CD4-positive, alpha-beta memory T cell (primary cell): ENCODE results near the gene SLC6A6. TPM values are rescaled to one million over a fixed set of nuclear protein-coding genes. Genes with fewer than 3 reads are reported as not detected.

ENCODE experiments used
- CTCF ChIA-PET: fragments of 350-600 bp; sonication (Branson Sonifier 250); formaldehyde crosslinking; loops from one replicate; lab custom pipeline; 2021; ENCODE audit warnings: inconsistent platforms; ENCODE audit not compliant: partially characterized antibody; lab: Charles Lee
- POLR2A ChIA-PET: fragments of 350-600 bp; sonication (Branson Sonifier 250); formaldehyde crosslinking; loops from one replicate; lab custom pipeline; 2021; ENCODE audit not compliant: partially characterized antibody; lab: Charles Lee
- DNase-seq, 5 donors: peaks; one replicate each; pipeline versions ENCODE4 v3.0.0 to v3.0.0-alpha.2; 2020 to 2022; ENCODE audit warnings: mixed read lengths in 1 of 5
- H3K27ac ChIP-seq: one replicate; pipeline ENCODE4 v1.7.0; 2013; ENCODE audit warnings: low read depth, low read length
- H3K27me3 ChIP-seq: 2 replicates; pipeline ENCODE4 v1.7.0; 2013; ENCODE audit warnings: mild to moderate bottlenecking, low read length, moderate library complexity; ENCODE audit not compliant: insufficient read depth
- H3K36me3 ChIP-seq: 2 replicates; pipeline ENCODE4 v1.7.0; 2013; ENCODE audit warnings: mild to moderate bottlenecking, low read length, moderate library complexity; ENCODE audit not compliant: insufficient read depth
- H3K4me1 ChIP-seq: 2 replicates; pipeline ENCODE4 v1.7.0; 2013; ENCODE audit warnings: mild to moderate bottlenecking, low read length, moderate library complexity; ENCODE audit not compliant: insufficient read depth
- H3K4me3 ChIP-seq, 2 donors: one replicate each; pipeline ENCODE4 v1.7.0; 2013; ENCODE audit warnings: low read length in 2 of 2, mild to moderate bottlenecking in 1 of 2
- H3K9me3 ChIP-seq, 2 donors: one replicate each; pipeline ENCODE4 v1.7.0; 2013; ENCODE audit warnings: low read length in 2 of 2, control low read depth in 1 of 2; ENCODE audit not compliant: control insufficient read depth in 1 of 2
- H3K27ac Mint-ChIP-seq, 7 donors: one replicate each; pipeline ENCODE4 v1.8.0; 2020 to 2021; ENCODE audit warnings: mixed read lengths in 7 of 7, mild to moderate bottlenecking in 6 of 7, inconsistent platforms in 3 of 7, moderate library complexity in 3 of 7
- H3K27me3 Mint-ChIP-seq, 2 donors: one replicate each; pipeline ENCODE4 v1.8.0; 2020 to 2021; ENCODE audit warnings: mixed read lengths in 2 of 2
- H3K36me3 Mint-ChIP-seq, 2 donors: one replicate each; pipeline ENCODE4 v1.8.0; 2020 to 2021; ENCODE audit warnings: mixed read lengths in 2 of 2, inconsistent platforms in 1 of 2, mild to moderate bottlenecking in 1 of 2
- H3K4me1 Mint-ChIP-seq, 4 donors: one replicate each; pipeline ENCODE4 v1.8.0; 2020 to 2021; ENCODE audit warnings: mixed read lengths in 4 of 4, mild to moderate bottlenecking in 1 of 4
- H3K4me3 Mint-ChIP-seq, 8 donors: one replicate each; pipeline ENCODE4 v1.8.0; 2020 to 2021; ENCODE audit warnings: mixed read lengths in 8 of 8, mild to moderate bottlenecking in 7 of 8, moderate library complexity in 6 of 8, inconsistent platforms in 3 of 8
- H3K9me3 Mint-ChIP-seq, 8 donors: one replicate each; pipeline ENCODE4 v1.8.0; 2020 to 2021; ENCODE audit warnings: mixed read lengths in 8 of 8, mild to moderate bottlenecking in 5 of 8, inconsistent platforms in 3 of 8, moderate library complexity in 1 of 8
- intact Hi-C: fragments of 100-400 bp; cut with micrococcal nuclease; formaldehyde crosslinking; loops from one replicate; pipeline ENCODE4 v1.15.1; 2023
- polyA plus RNA-seq, 2 donors: library from polyadenylated mRNA; unstranded; fragments of 300-500 nt; fragmentation: Illumina TruSeq; gene quantifications; one replicate each; pipeline ENCODE4 v1.2.3, GENCODE V29; 2021
- total RNA-seq, 2 experiments: library from RNA; stranded (reverse); gene quantifications; one replicate each; pipeline ENCODE4 v1.2.3, GENCODE V29; 2021

SLC6A6 gene
- total and polyA plus RNA-seq, 4 experiments from 2014 or later = 3.8 to 51.8 (median 29.7) TPM

- no peaks in the 10 kb centered on the region for H3K27me3 Mint-ChIP-seq
- no peak overlapping the region for H3K27ac ChIP-seq
- ChIA-PET POLR2A (no interaction called here), CTCF (interaction anchor here (0.9 kb wide), 1 partner anchor 105 kb away, joined by 3 read pairs; no protein-coding TSS in a partner anchor)
- no peaks in the 10 kb centered on the region for H3K36me3 ChIP-seq
- no peaks in the 10 kb centered on the region for H3K4me1 ChIP-seq
- H3K9me3 Mint-ChIP-seq = no peaks in the 10 kb centered on the region
- H3K36me3 Mint-ChIP-seq = no peaks in the 10 kb centered on the region
- H3K9me3 ChIP-seq = no peaks in the 10 kb centered on the region
- intact Hi-C loops = no loop called here
- H3K27ac Mint-ChIP-seq = no peak overlapping the region
- no peak overlapping the region for H3K4me3 ChIP-seq
- no peaks in the 10 kb centered on the region for H3K27me3 ChIP-seq
- no peak for DNase-seq
- H3K4me1 Mint-ChIP-seq = no peaks in the 10 kb centered on the region
- H3K4me3 Mint-ChIP-seq = no peak overlapping the region
Observed at GRCh38 chr3:14362890-14363289, 39.5 kb upstream of the SLC6A6 start.

- no peaks in the 10 kb centered on the region for H3K4me1 Mint-ChIP-seq
- H3K27ac ChIP-seq = no peak overlapping the region
- no peaks in the 10 kb centered on the region for H3K27me3 Mint-ChIP-seq
- H3K36me3 Mint-ChIP-seq = no peaks in the 10 kb centered on the region
- no peaks in the 10 kb centered on the region for H3K27me3 ChIP-seq
- ChIA-PET POLR2A (no interaction called here), CTCF (no interaction called here)
- intact Hi-C loops = no loop called here
- H3K4me3 Mint-ChIP-seq = peak overlapping the region in 1 of 8 donors; percentile 4
- no peaks in the 10 kb centered on the region for H3K4me1 ChIP-seq
- no peaks in the 10 kb centered on the region for H3K36me3 ChIP-seq
- DNase-seq = no peak
- H3K9me3 Mint-ChIP-seq = no peaks in the 10 kb centered on the region
- H3K9me3 ChIP-seq = no peaks in the 10 kb centered on the region
- peak overlapping the region in 2 of 7 donors; percentile 3 to 34 for H3K27ac Mint-ChIP-seq
- H3K4me3 ChIP-seq = no peak overlapping the region
Observed at GRCh38 chr3:14363379-14363778, 39.0 kb upstream of the SLC6A6 start.

GRCh38 chr3:14363991-14364390 is 38.4 kb upstream of the SLC6A6 start:
- no peaks in the 10 kb centered on the region for H3K36me3 Mint-ChIP-seq
- no peaks in the 10 kb centered on the region for H3K9me3 ChIP-seq
- CTCF ChIA-PET = no interaction called here
- no peak overlapping the region for H3K27ac Mint-ChIP-seq
- H3K27me3 ChIP-seq = no peaks in the 10 kb centered on the region
- no peaks in the 10 kb centered on the region for H3K36me3 ChIP-seq
- POLR2A ChIA-PET = no interaction called here
- H3K27ac ChIP-seq = no peak overlapping the region
- H3K9me3 Mint-ChIP-seq = no peaks in the 10 kb centered on the region
- H3K4me1 ChIP-seq = no peaks in the 10 kb centered on the region
- H3K4me3 Mint-ChIP-seq = no peak overlapping the region
- no peaks in the 10 kb centered on the region for H3K4me1 Mint-ChIP-seq
- no peak overlapping the region for H3K4me3 ChIP-seq
- no peaks in the 10 kb centered on the region for H3K27me3 Mint-ChIP-seq
- intact Hi-C loops = no loop called here
- DNase-seq = no peak

GRCh38 chr3:14364580-14365292 is 37.7 kb upstream of the SLC6A6 start:
- CTCF ChIA-PET = no interaction called here
- H3K4me1 Mint-ChIP-seq = no peaks in the 10 kb centered on the region
- no peaks in the 10 kb centered on the region for H3K36me3 ChIP-seq
- H3K4me3 ChIP-seq = no peak overlapping the region
- no peak overlapping the region for H3K4me3 Mint-ChIP-seq
- DNase-seq = no peak
- POLR2A ChIA-PET = no interaction called here
- H3K27ac Mint-ChIP-seq = no peak overlapping the region
- H3K36me3 Mint-ChIP-seq = no peaks in the 10 kb centered on the region
- H3K27me3 ChIP-seq = no peaks in the 10 kb centered on the region
- no peak overlapping the region for H3K27ac ChIP-seq
- no peaks in the 10 kb centered on the region for H3K9me3 Mint-ChIP-seq
- no peaks in the 10 kb centered on the region for H3K27me3 Mint-ChIP-seq
- H3K9me3 ChIP-seq = no peaks in the 10 kb centered on the region
- H3K4me1 ChIP-seq = no peaks in the 10 kb centered on the region
- intact Hi-C loops = no loop called here

- POLR2A ChIA-PET = no interaction called here
- H3K36me3 ChIP-seq = no peaks in the 10 kb centered on the region
- H3K9me3 ChIP-seq = no peaks in the 10 kb centered on the region
- CTCF ChIA-PET = interaction anchor here (1.5 kb wide), 1 partner anchor 32 kb away, joined by 4 read pairs; no protein-coding TSS in a partner anchor
- no peaks in the 10 kb centered on the region for H3K27me3 ChIP-seq
- Mint-ChIP-seq H3K4me1 (no peaks in the 10 kb centered on the region), H3K36me3 (no peaks in the 10 kb centered on the region), H3K27ac (no peak overlapping the region), H3K9me3 (no peaks in the 10 kb centered on the region), H3K4me3 (no peak overlapping the region), H3K27me3 (no peaks in the 10 kb centered on the region)
- no peak overlapping the region for H3K27ac ChIP-seq
- no peak overlapping the region for H3K4me3 ChIP-seq
- no peaks in the 10 kb centered on the region for H3K4me1 ChIP-seq
- intact Hi-C loops = no loop called here
- DNase-seq = no peak
Observed at GRCh38 chr3:14366248-14366647, 36.2 kb upstream of the SLC6A6 start.

GRCh38 chr3:14366915-14367823 is 35.2 kb upstream of the SLC6A6 start:
- Histone ChIP-seq H3K27me3 (no peaks in the 10 kb centered on the region), H3K36me3 (no peaks in the 10 kb centered on the region), H3K27ac (no peak overlapping the region), H3K4me3 (no peak overlapping the region), H3K9me3 (no peaks in the 10 kb centered on the region), H3K4me1 (no peaks in the 10 kb centered on the region)
- ChIA-PET POLR2A (no interaction called here), CTCF (interaction anchor here (1.5 kb wide), 1 partner anchor 31 kb away, joined by 4 read pairs; no protein-coding TSS in a partner anchor)
- Mint-ChIP-seq H3K4me1 (no peaks in the 10 kb centered on the region), H3K27me3 (no peaks in the 10 kb centered on the region), H3K9me3 (no peaks in the 10 kb centered on the region), H3K4me3 (peak overlapping the region in 1 of 8 donors; percentile 69), H3K27ac (no peak overlapping the region), H3K36me3 (no peaks in the 10 kb centered on the region)
- intact Hi-C loops = no loop called here
- DNase-seq = no peak

GRCh38 chr3:14368146-14368545 is 34.3 kb upstream of the SLC6A6 start:
- no peaks in the 10 kb centered on the region for H3K9me3 Mint-ChIP-seq
- Histone ChIP-seq H3K27ac (no peak overlapping the region), H3K4me3 (no peak overlapping the region), H3K4me1 (no peaks in the 10 kb centered on the region), H3K9me3 (no peaks in the 10 kb centered on the region), H3K36me3 (no peaks in the 10 kb centered on the region), H3K27me3 (no peaks in the 10 kb centered on the region)
- intact Hi-C loops = no loop called here
- ChIA-PET POLR2A (no interaction called here), CTCF (no interaction called here)
- H3K27me3 Mint-ChIP-seq = no peaks in the 10 kb centered on the region
- H3K4me1 Mint-ChIP-seq = no peaks in the 10 kb centered on the region
- no peaks in the 10 kb centered on the region for H3K36me3 Mint-ChIP-seq
- H3K27ac Mint-ChIP-seq = no peak overlapping the region
- DNase-seq = no peak
- H3K4me3 Mint-ChIP-seq = no peak overlapping the region
